GM21723 (cell line): ENCODE data around the gene PEX14.

ENCODE experiments used
- ATAC-seq: cut with Tn5 transposase; IDR thresholded peaks from one replicate; pipeline ENCODE4 v1.9.1; 2021; ENCODE audit warnings: mild to moderate bottlenecking, moderate library complexity; ENCODE audit not compliant: unreplicated experiment

Gene PEX14

GRCh38 chr1:10642403-10643080 lies 167.8 kb downstream of the PEX14 start:
- ATAC-seq, result no peak

GRCh38 chr1:10643607-10644306 lies 169.0 kb downstream of the PEX14 start:
- no peak for ATAC-seq

DNA sequence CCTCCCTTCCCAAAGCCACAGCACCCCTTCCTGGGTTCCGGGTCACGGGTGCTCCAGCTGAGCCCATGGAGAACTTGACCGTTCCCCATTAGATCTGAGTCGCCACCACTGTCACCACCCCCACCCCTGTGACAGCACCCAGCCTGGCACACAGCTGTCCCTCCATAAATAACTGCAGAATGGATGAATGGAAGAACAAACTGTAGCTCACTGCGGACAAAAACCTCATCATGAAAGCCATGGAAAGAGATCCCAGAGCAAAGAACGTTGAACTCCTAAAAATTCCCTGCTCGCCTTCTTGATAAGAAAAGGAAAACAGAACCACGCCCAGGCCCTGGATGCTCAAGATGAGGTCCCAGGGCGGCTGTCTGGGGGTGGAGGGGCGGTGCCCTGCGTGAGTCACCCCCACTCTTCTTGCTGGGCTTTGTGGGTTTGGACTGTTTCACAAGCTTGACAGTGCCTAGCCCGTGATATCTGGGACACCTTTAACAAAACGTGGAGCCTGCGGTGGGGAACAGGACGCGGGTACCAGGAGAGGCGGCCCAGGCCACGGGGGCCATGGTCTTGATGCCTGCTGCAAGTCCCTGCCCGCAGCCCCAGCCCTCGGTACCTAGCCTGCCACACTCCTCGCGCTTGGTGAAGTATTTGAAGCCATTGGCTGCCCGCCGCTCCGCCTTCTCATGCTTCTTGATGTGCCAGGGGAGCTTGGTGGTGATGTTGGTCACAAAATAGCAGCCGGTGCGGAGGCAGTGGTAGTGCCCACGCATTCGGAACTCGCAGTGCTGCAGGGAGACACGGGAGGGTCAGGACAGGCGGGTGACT lies 169.8 kb downstream of the PEX14 start:
- no peak for ATAC-seq

DNA sequence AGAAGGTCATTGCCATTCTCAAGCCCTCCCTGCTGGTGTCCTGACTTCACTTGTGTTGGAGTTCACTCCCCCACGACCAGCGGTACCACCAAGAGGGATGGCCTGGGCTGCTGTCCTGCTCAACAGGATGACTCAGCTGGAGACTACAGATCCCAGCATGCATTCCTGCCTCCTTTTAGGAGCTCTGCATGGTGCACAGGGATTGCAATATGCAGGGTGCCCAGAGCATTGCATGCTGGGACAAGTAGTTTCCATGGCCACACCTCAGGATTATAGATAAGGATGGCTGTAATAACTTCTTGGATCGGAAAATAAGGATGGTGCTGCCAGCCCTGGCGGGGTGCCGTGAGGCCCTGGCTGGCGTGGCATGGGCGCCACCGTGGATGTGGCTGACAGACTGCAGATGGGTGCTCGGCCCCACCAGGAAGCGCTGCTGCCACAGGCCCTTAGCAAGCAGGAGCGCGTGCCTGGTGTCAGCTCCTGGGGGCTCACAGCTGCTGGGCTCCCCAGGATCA lies 171.7 kb downstream of the PEX14 start:
- no peak for ATAC-seq

- ATAC-seq, result no peak
Observed at GRCh38 chr1:10647414-10648170, 172.8 kb downstream of the PEX14 start.

DNA sequence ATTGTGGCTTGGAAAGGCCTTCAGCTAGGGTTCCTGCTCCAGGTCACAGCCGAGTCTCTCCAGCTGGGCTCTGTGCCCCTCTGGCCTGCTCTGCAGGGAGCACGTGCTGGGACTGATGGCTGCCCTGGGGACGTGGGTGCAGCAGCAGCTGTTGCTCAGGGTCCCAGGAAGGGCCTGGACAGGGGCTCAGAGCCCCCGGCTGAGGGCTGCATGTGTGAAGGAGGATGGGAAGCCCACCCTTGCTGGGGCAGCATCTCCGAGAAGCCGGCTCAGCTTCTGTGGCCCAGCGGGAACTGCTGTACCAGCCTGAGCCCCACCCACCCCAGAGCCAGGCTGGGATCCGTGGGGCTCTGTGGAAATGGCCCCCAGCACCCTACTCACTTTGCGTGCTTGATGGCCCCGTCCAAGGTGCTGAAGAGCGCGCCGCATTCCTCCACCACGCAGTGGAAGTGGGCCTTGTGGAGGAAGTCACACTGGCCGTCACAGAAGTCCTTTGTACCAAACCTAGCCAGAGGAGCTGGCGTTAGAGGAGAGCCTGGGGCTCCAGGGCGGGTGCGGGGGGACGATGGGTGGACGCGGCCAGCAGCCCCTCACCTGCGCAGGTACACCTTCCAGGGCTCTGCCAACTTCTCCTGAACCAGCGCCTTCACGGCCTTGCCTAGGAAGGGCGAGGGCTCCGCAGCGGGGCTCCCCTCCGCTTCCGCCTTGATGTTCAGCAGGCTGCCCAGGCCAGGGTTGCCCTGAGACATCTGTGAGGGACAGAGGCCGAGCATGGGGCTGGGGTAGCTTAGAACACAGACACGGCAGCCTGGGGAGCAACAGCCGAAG lies 174.2 kb downstream of the PEX14 start:
- no peak for ATAC-seq

DNA sequence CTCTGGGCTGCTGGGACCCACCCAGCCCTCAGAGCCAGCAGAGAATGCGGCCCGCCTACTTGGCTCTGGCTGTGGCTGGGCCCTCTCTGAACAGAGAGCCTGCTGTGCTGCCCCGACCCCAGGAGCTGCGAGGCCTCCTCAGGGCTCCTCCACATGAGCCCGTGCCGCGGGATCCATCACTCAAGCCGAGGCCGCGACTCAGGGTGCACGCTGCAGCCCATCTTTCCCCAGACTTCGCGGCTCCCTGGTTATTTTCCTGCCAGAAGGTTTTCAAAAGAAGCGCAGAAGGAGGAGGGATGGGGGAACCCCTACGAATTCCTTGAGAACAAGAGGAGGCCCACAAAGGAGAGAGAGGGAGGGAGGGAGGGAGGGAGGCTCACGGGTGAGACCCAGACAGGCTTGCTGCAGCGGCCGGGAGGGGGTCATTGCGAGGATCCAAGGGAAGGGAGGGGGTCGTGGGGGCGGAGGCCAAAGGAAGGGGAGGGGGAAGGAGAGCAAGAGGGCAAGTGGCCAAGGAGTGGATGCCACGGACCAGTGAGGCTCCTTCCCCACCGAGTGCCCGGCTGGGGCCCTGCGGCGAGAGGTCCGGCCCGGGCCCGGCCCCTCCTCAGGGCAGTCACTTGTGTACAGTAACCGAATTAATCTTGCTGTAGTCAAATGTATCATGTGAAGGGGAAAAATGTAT lies 174.9 kb downstream of the PEX14 start:
- ATAC-seq, result no peak

- ATAC-seq, result no peak
Observed at GRCh38 chr1:10650556-10651388, 176.0 kb downstream of the PEX14 start.

GRCh38 chr1:10651389-10651766 lies 176.6 kb downstream of the PEX14 start:
- ATAC-seq, result no peak

DNA sequence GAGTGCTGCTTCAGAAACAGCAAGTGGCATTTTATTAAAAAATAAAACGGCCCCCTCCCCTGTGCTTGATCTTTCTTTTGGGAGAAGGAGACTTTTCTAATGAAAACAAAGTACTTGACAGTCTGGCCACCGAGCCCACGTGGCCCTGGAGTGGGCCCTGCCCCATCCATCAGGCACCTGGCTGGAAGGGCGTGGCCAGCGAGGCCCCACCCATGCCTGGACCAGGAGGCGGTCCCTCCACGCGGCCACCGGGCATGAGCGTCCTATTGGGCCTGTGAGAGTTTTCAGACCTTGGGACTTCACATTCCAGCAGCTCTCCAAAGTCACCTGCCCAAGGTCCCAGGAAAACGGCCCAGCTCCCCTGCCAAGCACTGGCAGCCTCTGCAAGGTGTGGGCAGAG lies 177.0 kb downstream of the PEX14 start:
- ATAC-seq, result no peak

GRCh38 chr1:10652626-10653025 lies 177.9 kb downstream of the PEX14 start:
- no peak for ATAC-seq

- no peak for ATAC-seq
Observed at GRCh38 chr1:10653370-10654125, 178.8 kb downstream of the PEX14 start.

- ATAC-seq, result no peak
Observed at GRCh38 chr1:10655002-10655401, 180.3 kb downstream of the PEX14 start.

DNA sequence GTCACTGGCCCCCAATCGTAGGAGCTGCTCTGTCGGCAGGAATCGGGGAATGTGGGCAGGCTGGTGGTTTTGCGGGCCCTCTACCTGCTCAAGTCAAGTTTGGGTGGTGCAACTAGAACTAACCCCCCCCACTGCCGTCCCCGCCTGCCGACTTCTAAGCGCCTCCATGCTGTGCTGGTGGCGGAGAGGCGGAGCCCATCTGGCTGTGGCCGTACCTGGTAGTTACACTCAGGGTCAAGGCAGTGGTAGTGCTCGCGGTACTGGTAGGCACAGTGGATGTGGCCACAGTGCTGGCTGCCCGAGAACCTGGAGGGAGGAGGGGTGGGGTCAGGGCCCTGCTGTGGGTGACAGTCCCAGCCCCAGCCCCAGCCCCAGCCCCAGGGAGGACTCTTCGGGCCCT lies 181.7 kb downstream of the PEX14 start:
- ATAC-seq, result no peak

GRCh38 chr1:10657088-10657847 lies 182.5 kb downstream of the PEX14 start:
- no peak for ATAC-seq

GRCh38 chr1:10658396-10659066 lies 183.8 kb downstream of the PEX14 start:
- ATAC-seq, result no peak

DNA sequence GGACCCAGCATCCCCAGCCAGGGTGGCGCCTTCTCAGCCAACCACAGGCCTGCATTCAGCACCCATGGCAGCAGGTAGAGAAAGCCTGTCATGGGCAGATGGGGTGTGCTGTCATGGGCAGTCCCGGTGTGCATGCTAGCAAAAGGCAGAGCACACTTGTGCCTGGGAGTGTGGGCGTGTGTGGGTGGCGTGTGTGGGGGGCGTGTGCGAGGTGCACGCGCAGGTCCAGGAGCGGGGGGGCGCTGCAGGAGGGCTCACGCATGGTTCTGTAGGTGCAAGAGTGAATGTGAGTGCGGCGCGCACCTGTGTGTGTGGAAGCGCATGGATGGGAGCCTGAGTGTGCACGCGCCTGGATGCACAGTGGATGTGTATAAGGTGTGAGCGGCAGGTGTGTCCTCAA lies 184.5 kb downstream of the PEX14 start:
- no peak for ATAC-seq
